KMS-11 (cell line): Measurements from ENCODE around the gene GLIS2.

Source experiments
- H2AFZ ChIP-seq: fragments of 200-600 bp; sonication (generic); 2 replicates; pipeline ENCODE4 v1.6.1; 2016; ENCODE audit warnings: antibody characterized with exemption, mixed run types, low read depth
- H3K27ac ChIP-seq: fragments of 200-600 bp; sonication (generic); 2 replicates; pipeline ENCODE4 v1.6.1; 2016; ENCODE audit warnings: mild to moderate bottlenecking, mixed run types
- H3K27me3 ChIP-seq: fragments of 200-600 bp; sonication (generic); 2 replicates; pipeline ENCODE4 v1.6.1; 2017; ENCODE audit warnings: mild to moderate bottlenecking, low read depth, mixed run types, moderate library complexity; ENCODE audit not compliant: insufficient read depth
- H3K36me3 ChIP-seq: fragments of 200-600 bp; sonication (generic); 2 replicates; pipeline ENCODE4 v1.6.1; 2017; ENCODE audit warnings: mild to moderate bottlenecking, mixed run types; ENCODE audit not compliant: insufficient read depth
- H3K4me1 ChIP-seq: fragments of 200-600 bp; sonication (generic); 2 replicates; pipeline ENCODE4 v1.6.1; 2016; ENCODE audit warnings: mild to moderate bottlenecking, low read depth, mixed run types; ENCODE audit not compliant: poor library complexity, severe bottlenecking
- H3K4me2 ChIP-seq: fragments of 200-600 bp; sonication (generic); 2 replicates; pipeline ENCODE4 v1.7.0; 2016; ENCODE audit warnings: mild to moderate bottlenecking, mixed run types
- H3K4me3 ChIP-seq: fragments of 200-600 bp; sonication (generic); IDR thresholded peaks from 2 replicates; pipeline ENCODE4 v1.6.1; 2017; ENCODE audit warnings: low read depth, low read length, mixed read lengths; ENCODE audit not compliant: insufficient read depth
- H3K79me2 ChIP-seq: fragments of 200-600 bp; sonication (generic); 2 replicates; pipeline ENCODE4 v1.6.1; 2016; ENCODE audit warnings: low read depth, mixed run types; ENCODE audit not compliant: insufficient read depth
- H3K9ac ChIP-seq: fragments of 200-600 bp; sonication (generic); 2 replicates; pipeline ENCODE4 v1.6.1; 2016; ENCODE audit warnings: mild to moderate bottlenecking, mixed run types
- H4K20me1 ChIP-seq: fragments of 200-600 bp; sonication (generic); 2 replicates; pipeline ENCODE4 v1.6.1; 2016; ENCODE audit warnings: mild to moderate bottlenecking, mixed run types; ENCODE audit not compliant: insufficient read depth
- CTCF ChIP-seq: fragments of 200-600 bp; sonication (generic); conservative IDR thresholded peaks from 2 replicates; pipeline ENCODE4 v1.6.1; 2017; ENCODE audit warnings: low read depth, mild to moderate bottlenecking, antibody characterized with exemption, low read length, moderate library complexity, mixed read lengths

GLIS2 gene

GRCh38 chr16:4319454-4320421 lies 3.9 kb downstream of the GLIS2 start:
- Histone ChIP-seq H3K27me3 (no peaks in the 10 kb centered on the region), H4K20me1 (no peaks in the 10 kb centered on the region; the same call in 1 of the 2 replicates), H3K27ac (no peak overlapping the region), H3K9ac (no peak overlapping the region; the same call in 1 of the 2 replicates), H3K4me2 (peak overlapping the region; percentile 96), H3K36me3 (no peaks in the 10 kb centered on the region), H3K4me3 (no peak overlapping the region), H2AFZ (no peak overlapping the region), H3K79me2 (peaks cover 51% of the 10 kb centered on the region), H3K4me1 (peaks cover 42% of the 10 kb centered on the region)
- TF ChIP-seq CTCF: no peak

- H3K36me3 ChIP-seq: no peaks in the 10 kb centered on the region
- no peak overlapping the region for H3K9ac ChIP-seq
- H3K79me2 ChIP-seq: peaks cover 51% of the 10 kb centered on the region
- no peak overlapping the region for H3K27ac ChIP-seq
- peaks cover 46% of the 10 kb centered on the region for H3K4me1 ChIP-seq
- TF ChIP-seq CTCF: no peak
- no peak overlapping the region for H2AFZ ChIP-seq
- H4K20me1 ChIP-seq: no peaks in the 10 kb centered on the region; the same call in 1 of the 2 replicates
- no peaks in the 10 kb centered on the region for H3K27me3 ChIP-seq
- no peak overlapping the region for H3K4me3 ChIP-seq
- H3K4me2 ChIP-seq: no peak overlapping the region
These were observed 4.8 kb downstream of the GLIS2 start for GRCh38 chr16:4320571-4321137.

DNA sequence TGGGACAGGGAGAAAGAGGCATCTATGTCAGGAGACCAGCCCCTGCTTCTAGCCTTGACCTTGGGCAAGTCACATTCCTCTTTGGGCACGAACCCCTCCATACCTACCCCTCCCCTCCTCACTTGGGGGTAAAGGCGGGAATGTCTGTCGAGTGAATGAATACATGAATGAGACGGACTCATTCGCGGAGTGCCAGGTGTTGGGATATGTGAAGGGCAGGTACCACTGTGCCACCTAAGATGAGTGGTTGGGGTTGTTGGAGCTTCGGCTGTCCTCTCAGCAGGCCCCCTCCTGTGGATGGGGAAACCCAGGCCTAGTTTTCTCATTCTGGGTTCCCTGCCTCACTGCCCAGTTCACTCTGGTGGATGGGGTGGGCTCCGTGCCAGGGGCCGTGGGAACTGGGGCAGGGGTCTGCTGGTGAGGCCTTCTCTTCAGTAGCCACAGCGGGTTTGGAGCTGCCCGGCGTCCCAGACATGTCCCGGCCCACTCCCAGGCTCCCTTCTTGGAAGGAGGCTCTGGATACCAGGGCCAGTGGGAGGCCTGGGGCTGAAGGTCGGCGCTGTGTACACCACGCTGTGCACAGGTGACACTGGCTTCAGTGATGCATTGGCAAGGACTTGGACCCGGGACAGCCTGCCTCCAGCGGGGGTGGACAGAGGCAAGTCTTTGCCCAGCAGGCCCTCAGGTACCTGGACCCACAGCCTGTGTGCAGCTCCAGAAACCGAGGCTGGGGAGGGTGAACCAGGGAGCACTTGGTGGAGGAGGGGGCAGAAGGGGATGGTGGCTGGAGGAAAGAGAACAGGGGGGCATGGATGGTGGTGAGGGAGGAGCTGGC lies 5.6 kb downstream of the GLIS2 start:
- Histone ChIP-seq H3K27ac (no peak overlapping the region), H3K36me3 (no peaks in the 10 kb centered on the region), H2AFZ (no peak overlapping the region), H4K20me1 (no peaks in the 10 kb centered on the region; the same call in 1 of the 2 replicates), H3K9ac (no peak overlapping the region), H3K4me3 (no peak overlapping the region), H3K79me2 (peaks cover 51% of the 10 kb centered on the region), H3K27me3 (no peaks in the 10 kb centered on the region), H3K4me2 (no peak overlapping the region), H3K4me1 (peaks cover 53% of the 10 kb centered on the region)
- TF ChIP-seq CTCF: no peak
